HFFc6 (cell line): Measurements from ENCODE around the gene PIGX. TPM values are rescaled to one million over a fixed set of nuclear protein-coding genes. Genes with fewer than 3 reads are reported as not detected.
A peak's percentile ranks its signal among the peaks of the same experiment; 100 is the strongest.

Source experiments
- DNase-seq: peaks from one replicate; pipeline ENCODE4 v3.0.0-alpha.2; 2018
- H3K27ac Mint-ChIP-seq: 2 replicates; pipeline ENCODE4 v1.8.0; 2020; ENCODE audit warnings: mild to moderate bottlenecking, mixed read lengths
- H3K27me3 Mint-ChIP-seq: 2 replicates; pipeline ENCODE4 v1.8.0; 2021; ENCODE audit warnings: mild to moderate bottlenecking, moderate library complexity, mixed read lengths; ENCODE audit not compliant: insufficient read depth
- H3K36me3 Mint-ChIP-seq: 2 replicates; pipeline ENCODE4 v1.8.0; 2021; ENCODE audit warnings: low read depth, mixed read lengths
- H3K4me1 Mint-ChIP-seq: 2 replicates; pipeline ENCODE4 v1.8.0; 2020; ENCODE audit warnings: low read depth, mixed read lengths
- H3K4me3 Mint-ChIP-seq: 2 replicates; pipeline ENCODE4 v1.8.0; 2020; ENCODE audit warnings: mild to moderate bottlenecking, moderate library complexity, mixed read lengths
- H3K9me3 Mint-ChIP-seq: 2 replicates; pipeline ENCODE4 v1.8.0; 2020; ENCODE audit warnings: mild to moderate bottlenecking, mixed read lengths
- CTCF ChIP-seq: fragments of 200-600 bp; sonication (generic); IDR thresholded peaks from 2 replicates; pipeline ENCODE4 v1.5.0; 2021; ENCODE audit warnings: antibody characterized with exemption, mild to moderate bottlenecking
- total RNA-seq, 6 experiments: library from RNA; stranded (reverse); fragmentation: NEBNext Ultra II Directional; extraction: Animal tissue kit (Norgen Biotek cat#: 25700); gene quantifications; 2 replicates in 1 of 6; 3 replicates in 5 of 6; pipeline ENCODE4 v1.2.3, GENCODE V29; 2021

Gene PIGX
- total RNA-seq, 6 experiments from 2014 or later, result 19.6 to 25.0 (median 24.2) TPM

- no peak overlapping the region for H3K27ac Mint-ChIP-seq
- no peak for TF ChIP-seq CTCF
- H3K4me3 Mint-ChIP-seq, result no peak overlapping the region
- no peaks in the 10 kb centered on the region; the same call in 1 of the 2 replicates for H3K9me3 Mint-ChIP-seq
- DNase-seq, result no peak
- H3K36me3 Mint-ChIP-seq, result no peaks in the 10 kb centered on the region
- H3K4me1 Mint-ChIP-seq, result peaks cover 35% of the 10 kb centered on the region
- H3K27me3 Mint-ChIP-seq, result peaks cover 9% of the 10 kb centered on the region
Observed at GRCh38 chr3:196686436-196686835, 25.7 kb upstream of the PIGX start.

DNA sequence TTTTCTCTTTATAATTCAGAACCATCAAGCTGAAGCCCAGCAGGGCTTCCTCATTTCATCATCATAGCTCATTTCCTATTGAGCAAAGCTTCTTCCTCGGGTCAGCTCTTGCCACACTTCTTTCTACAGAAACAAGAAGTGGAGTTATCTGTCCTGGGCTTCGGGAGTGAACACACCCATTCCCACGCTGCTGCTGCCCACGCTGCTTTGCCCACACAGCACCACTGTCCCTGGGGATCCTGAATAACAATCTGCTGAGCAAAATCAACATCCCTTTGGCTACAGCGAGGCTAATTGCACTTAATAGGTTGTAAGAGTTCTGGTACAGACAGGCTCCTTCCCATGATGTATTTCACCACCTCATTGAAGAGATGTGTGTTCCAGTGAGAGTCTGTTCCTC lies 23.8 kb upstream of the PIGX start:
- Mint-ChIP-seq H3K27me3 (peaks cover 17% of the 10 kb centered on the region), H3K27ac (no peak overlapping the region; the same call in 1 of the 2 replicates), H3K9me3 (no peaks in the 10 kb centered on the region), H3K4me3 (peak overlapping the region; percentile 37; the same call in 1 of the 2 replicates), H3K4me1 (peaks cover 35% of the 10 kb centered on the region), H3K36me3 (no peaks in the 10 kb centered on the region)
- peak; percentile 19 for DNase-seq
- no peak for TF ChIP-seq CTCF

- no peak overlapping the region for H3K4me3 Mint-ChIP-seq
- H3K9me3 Mint-ChIP-seq, result no peaks in the 10 kb centered on the region
- H3K36me3 Mint-ChIP-seq, result no peaks in the 10 kb centered on the region
- H3K27me3 Mint-ChIP-seq, result peaks cover 17% of the 10 kb centered on the region
- H3K4me1 Mint-ChIP-seq, result peaks cover 28% of the 10 kb centered on the region
- TF ChIP-seq CTCF, result no peak
- no peak overlapping the region for H3K27ac Mint-ChIP-seq
- no peak for DNase-seq
Observed at GRCh38 chr3:196689941-196690660, 22.1 kb upstream of the PIGX start.

GRCh38 chr3:196691386-196691785 lies 20.8 kb upstream of the PIGX start:
- TF ChIP-seq CTCF, result no peak
- H3K27me3 Mint-ChIP-seq, result peaks cover 17% of the 10 kb centered on the region
- H3K4me1 Mint-ChIP-seq, result peaks cover 19% of the 10 kb centered on the region
- H3K4me3 Mint-ChIP-seq, result no peak overlapping the region
- H3K9me3 Mint-ChIP-seq, result no peaks in the 10 kb centered on the region
- no peaks in the 10 kb centered on the region for H3K36me3 Mint-ChIP-seq
- DNase-seq, result no peak
- no peak overlapping the region for H3K27ac Mint-ChIP-seq

DNA sequence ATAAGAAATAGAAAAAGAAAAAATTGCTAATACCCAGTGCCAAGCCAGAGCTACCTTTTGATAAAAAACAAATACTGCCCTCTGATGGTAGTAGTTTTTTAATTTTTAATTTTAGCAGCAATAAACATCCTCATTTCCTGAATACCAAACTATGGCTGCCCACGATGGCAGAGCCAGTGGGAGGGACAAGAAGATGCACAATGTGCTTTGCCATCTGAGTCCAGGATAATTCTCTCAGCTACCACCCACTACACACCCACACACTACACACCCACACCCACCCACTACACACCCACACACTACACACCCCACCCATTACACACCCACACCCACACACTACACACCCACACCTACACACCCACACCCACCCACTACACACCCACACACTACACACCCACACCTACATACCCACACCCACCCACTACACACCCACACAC lies 18.0 kb upstream of the PIGX start:
- peak; percentile 20 for DNase-seq
- H3K27ac Mint-ChIP-seq, result no peak overlapping the region
- H3K27me3 Mint-ChIP-seq, result peaks cover 17% of the 10 kb centered on the region
- no peaks in the 10 kb centered on the region for H3K4me1 Mint-ChIP-seq
- no peak overlapping the region for H3K4me3 Mint-ChIP-seq
- peak; percentile 63 for TF ChIP-seq CTCF
- H3K9me3 Mint-ChIP-seq, result no peaks in the 10 kb centered on the region
- H3K36me3 Mint-ChIP-seq, result no peaks in the 10 kb centered on the region
